H1 (cell line): ENCODE results near the gene LTBP1. TPM values are rescaled to one million over a fixed set of nuclear protein-coding genes. Genes with fewer than 3 reads are reported as not detected.

Experiments used
- CTCF ChIA-PET: fragments of 300-600 bp; sonication (Branson Sonifier 250); formaldehyde crosslinking; loops from one replicate; lab custom pipeline; 2021; ENCODE audit not compliant: partially characterized antibody; lab: Charles Lee
- POLR2A ChIA-PET: fragments of 300-600 bp; sonication (Branson Sonifier 250); formaldehyde crosslinking; loops from one replicate; lab custom pipeline; 2021; ENCODE audit warnings: inconsistent platforms; ENCODE audit not compliant: partially characterized antibody; lab: Charles Lee
- DNase-seq, 2 experiments: peaks; one replicate each; pipeline versions ENCODE4 v3.0.0 to v3.0.0-alpha.2; 2010 to 2022; ENCODE audit warnings: low spot score in 2 of 2, low read depth in 1 of 2, mixed read lengths in 1 of 2
- FAIRE-seq: peaks from 2 replicates; lab custom pipeline; 2011; peaks lifted over from hg19 to GRCh38; lab: Jason Lieb, UNC
- H2AFZ ChIP-seq: 2 replicates; pipeline ENCODE4 v1.8.1; 2012; ENCODE audit warnings: low read length, inconsistent platforms
- H2AK5ac ChIP-seq: 2 replicates; pipeline ENCODE4 v1.6.1; 2013; ENCODE audit warnings: low read depth, low read length
- H2BK120ac ChIP-seq: replicated peaks from 2 replicates; pipeline ENCODE3; 2013; ENCODE audit warnings: low read depth, low read length, inconsistent platforms
- H2BK12ac ChIP-seq: 2 replicates; pipeline ENCODE4 v1.6.1; 2013; ENCODE audit warnings: low read depth, low read length
- H2BK15ac ChIP-seq: 2 replicates; pipeline ENCODE4 v1.6.1; 2013; ENCODE audit warnings: low read length
- H2BK20ac ChIP-seq: 2 replicates; pipeline ENCODE4 v1.6.1; 2013; ENCODE audit warnings: low read length
- H2BK5ac ChIP-seq: 2 replicates; pipeline ENCODE4 v1.6.1; 2013; ENCODE audit warnings: low read depth, low read length
- H3K14ac ChIP-seq: 2 replicates; pipeline ENCODE4 v1.6.1; 2013; ENCODE audit warnings: inconsistent platforms; ENCODE audit not compliant: insufficient read length
- H3K18ac ChIP-seq: 2 replicates; pipeline ENCODE4 v1.6.1; 2013; ENCODE audit warnings: low read length; ENCODE audit errors: extremely low read depth
- H3K23ac ChIP-seq: 2 replicates; pipeline ENCODE4 v1.6.1; 2013; ENCODE audit warnings: inconsistent platforms; ENCODE audit not compliant: insufficient read length
- H3K23me2 ChIP-seq: 2 replicates; pipeline ENCODE4 v1.6.1; 2013; ENCODE audit warnings: low read depth, low read length
- H3K27ac ChIP-seq: 2 replicates; pipeline ENCODE4 v1.6.1; 2011; ENCODE audit warnings: low read depth, low read length, inconsistent platforms
- H3K27me3 ChIP-seq, 4 experiments: replicated peaks in 1 of 4; 1 replicate in 1 of 4; 2 replicates in 3 of 4; pipeline versions ENCODE4 v1.6.1 to v1.8.1; 2011 to 2013; ENCODE audit warnings: low read length in 3 of 4, mild to moderate bottlenecking in 3 of 4, inconsistent platforms in 2 of 4, mixed read lengths in 2 of 4, moderate library complexity in 1 of 4; ENCODE audit not compliant: control insufficient read depth in 3 of 4, insufficient read depth in 3 of 4; ENCODE audit errors: extremely low read depth in 1 of 4
- H3K36me3 ChIP-seq, 4 experiments: 2 replicates each; pipeline versions ENCODE4 v1.6.1 to v1.8.1; 2011 to 2013; ENCODE audit warnings: mild to moderate bottlenecking in 4 of 4, low read length in 3 of 4, moderate library complexity in 2 of 4, control low read depth in 1 of 4, inconsistent platforms in 1 of 4; ENCODE audit not compliant: insufficient read depth in 4 of 4, control insufficient read depth in 2 of 4
- H3K4ac ChIP-seq: replicated peaks from 2 replicates; pipeline ENCODE3; 2013; ENCODE audit warnings: low read length, low read depth, mixed read lengths, inconsistent platforms; ENCODE audit not compliant: insufficient read length
- H3K4me1 ChIP-seq, 4 experiments: replicated peaks in 1 of 4; 1 replicate in 1 of 4; 2 replicates in 3 of 4; pipeline versions ENCODE4 v1.6.1 to v1.8.1; 2011 to 2013; ENCODE audit warnings: low read length in 3 of 4, inconsistent platforms in 2 of 4, mixed read lengths in 1 of 4; ENCODE audit not compliant: insufficient read depth in 4 of 4, control insufficient read depth in 3 of 4
- H3K4me2 ChIP-seq, 2 experiments: 2 replicates each; pipeline versions ENCODE4 v1.6.1 to v1.8.1; 2011 to 2013; ENCODE audit warnings: low read depth in 2 of 2, low read length in 2 of 2, control low read depth in 1 of 2, inconsistent platforms in 1 of 2, mild to moderate bottlenecking in 1 of 2; ENCODE audit not compliant: insufficient read depth in 1 of 2
- H3K4me3 ChIP-seq, 4 experiments: fragments of 200-600, 300-600 bp in 1 of 4; sonication (generic), shearing (Covaris generic), sonication (Bioruptor Twin) in 1 of 4; 2 replicates each; pipeline versions ENCODE4 v1.5.1 to v1.8.1; 2011 to 2016; ENCODE audit warnings: low read length in 4 of 4, low read depth in 3 of 4, control low read depth in 2 of 4, inconsistent platforms in 2 of 4, mild to moderate bottlenecking in 2 of 4, mixed read lengths in 1 of 4, moderate library complexity in 1 of 4; ENCODE audit not compliant: insufficient read depth in 2 of 4; ENCODE audit errors: extremely low read depth in 1 of 4
- H3K56ac ChIP-seq: replicated peaks from 2 replicates; pipeline ENCODE3; 2013; ENCODE audit warnings: low read depth, mild to moderate bottlenecking, mixed read lengths, low read length, inconsistent platforms; ENCODE audit not compliant: insufficient read length
- H3K79me1 ChIP-seq: 2 replicates; pipeline ENCODE4 v1.6.1; 2013; ENCODE audit warnings: low read depth, low read length, control low read depth
- H3K79me2 ChIP-seq, 2 experiments: 2 replicates each; pipeline versions ENCODE4 v1.6.1 to v1.8.1; 2012 to 2013; ENCODE audit warnings: low read length in 2 of 2, mild to moderate bottlenecking in 2 of 2, inconsistent platforms in 1 of 2; ENCODE audit not compliant: insufficient read depth in 2 of 2, control insufficient read depth in 1 of 2
- H3K9ac ChIP-seq, 4 experiments: replicated peaks in 1 of 4; 1 replicate in 1 of 4; 2 replicates in 3 of 4; pipeline versions ENCODE4 v1.6.1 to v1.8.1; 2011 to 2013; ENCODE audit warnings: low read depth in 3 of 4, low read length in 3 of 4, control low read depth in 2 of 4, mild to moderate bottlenecking in 2 of 4, moderate library complexity in 2 of 4, inconsistent platforms in 1 of 4; ENCODE audit errors: extremely low read depth in 1 of 4
- H3K9me3 ChIP-seq, 2 experiments: 2 replicates each; pipeline versions ENCODE4 v1.6.1 to v1.8.1; 2012 to 2013; ENCODE audit warnings: mild to moderate bottlenecking in 2 of 2, moderate library complexity in 2 of 2, control low read depth in 1 of 2, inconsistent platforms in 1 of 2, low read depth in 1 of 2, low read length in 1 of 2, mixed read lengths in 1 of 2; ENCODE audit not compliant: insufficient read depth in 2 of 2
- H4K20me1 ChIP-seq, 2 experiments: replicated peaks in 1 of 2; 2 replicates each; pipeline versions ENCODE3 to v1.8.1; 2011 to 2013; ENCODE audit warnings: inconsistent platforms in 2 of 2, low read length in 2 of 2, mild to moderate bottlenecking in 1 of 2; ENCODE audit not compliant: insufficient read depth in 2 of 2, control insufficient read depth in 1 of 2
- H4K5ac ChIP-seq: 2 replicates; pipeline ENCODE4 v1.6.1; 2013; ENCODE audit warnings: low read length, low read depth, mixed read lengths, inconsistent platforms; ENCODE audit not compliant: insufficient read length
- H4K8ac ChIP-seq: 2 replicates; pipeline ENCODE4 v1.8.0; 2013; ENCODE audit warnings: mild to moderate bottlenecking, moderate library complexity, low read length, inconsistent platforms; ENCODE audit not compliant: insufficient read depth; ENCODE audit errors: extremely low read depth
- H4K91ac ChIP-seq: replicated peaks from 2 replicates; pipeline ENCODE3; 2013; ENCODE audit warnings: low read length, mixed read lengths, inconsistent platforms; ENCODE audit not compliant: insufficient read length
- EZH2 ChIP-seq: fragments of 200-600 bp; sonication (generic); IDR thresholded peaks from 2 replicates; pipeline ENCODE4 v1.7.1; 2012; ENCODE audit warnings: low read depth, mild to moderate bottlenecking, moderate library complexity, low read length, inconsistent platforms; ENCODE audit not compliant: severe bottlenecking
- GABPA ChIP-seq: IDR thresholded peaks from 2 replicates; pipeline ENCODE4 v1.6.1; 2011; ENCODE audit warnings: mild to moderate bottlenecking, low read length, moderate library complexity, borderline replicate concordance; ENCODE audit not compliant: insufficient read depth
- RFX5 ChIP-seq: IDR thresholded peaks from 2 replicates; pipeline ENCODE4 v1.6.1; 2011; ENCODE audit warnings: low read depth, low read length, improper control_type of control experiment, borderline replicate concordance
- SIN3A ChIP-seq, 2 experiments: IDR thresholded peaks in 1 of 2; conservative IDR thresholded peaks in 1 of 2; 2 replicates each; pipeline ENCODE4 v1.6.1; 2011 to 2012; ENCODE audit warnings: low read length in 2 of 2, improper control_type of control experiment in 1 of 2, low read depth in 1 of 2, mild to moderate bottlenecking in 1 of 2
- WGBS, 2 experiments: shearing (Covaris generic) in 1 of 2; methylation state at CpG; one replicate each; pipeline versions ENCODE4 v1.1.6 to v1.1.7; 2013 to 2015; ENCODE audit warnings: low lambda C conversion rate in 2 of 2, mixed read lengths in 2 of 2, inconsistent platforms in 1 of 2, low coverage in 1 of 2, missing lambda C conversion rate in 1 of 2; ENCODE audit not compliant: insufficient replicate concordance in 2 of 2, insufficient coverage in 1 of 2, insufficient read length in 1 of 2; ENCODE audit errors: extremely low coverage in 1 of 2, missing lambda C conversion rate in 1 of 2; 5-methylcytosine and 5-hydroxymethylcytosine counted together
- polyA plus RNA-seq, 7 experiments: library from polyadenylated mRNA; depleted of rRNA in 3 of 7; stranded (reverse) in 5 of 7; unstranded in 2 of 7; fragments of >200 nt in 5 of 7; fragments of 200-250 nt in 2 of 7; gene quantifications; 1 replicate in 5 of 7; 2 replicates in 1 of 7; 4 replicates in 1 of 7; pipeline versions ENCODE4 v1.2.1 to v1.2.3, GENCODE V29; 2011 to 2013; ENCODE audit warnings: missing spikeins in 2 of 7, mixed read lengths in 2 of 7
- total RNA-seq: library from RNA; stranded (reverse); fragmentation: NEBNext Ultra II Directional; extraction: Animal tissue kit (Norgen Biotek cat#: 25700); gene quantifications from 2 replicates; pipeline ENCODE4 v1.2.1, GENCODE V29; 2021
- TF ChIP-seq, protein P1 (sequence below): IDR thresholded peaks from 2 replicates; pipeline ENCODE4 v1.6.1; 2012; ENCODE audit warnings: inconsistent platforms

LTBP1 gene
- total and polyA plus RNA-seq, 2 of the 8 experiments (the other 6 are each of a cell fraction or from before 2014, with no cell fraction given), result 15.4 to 24.7 TPM

DNA sequence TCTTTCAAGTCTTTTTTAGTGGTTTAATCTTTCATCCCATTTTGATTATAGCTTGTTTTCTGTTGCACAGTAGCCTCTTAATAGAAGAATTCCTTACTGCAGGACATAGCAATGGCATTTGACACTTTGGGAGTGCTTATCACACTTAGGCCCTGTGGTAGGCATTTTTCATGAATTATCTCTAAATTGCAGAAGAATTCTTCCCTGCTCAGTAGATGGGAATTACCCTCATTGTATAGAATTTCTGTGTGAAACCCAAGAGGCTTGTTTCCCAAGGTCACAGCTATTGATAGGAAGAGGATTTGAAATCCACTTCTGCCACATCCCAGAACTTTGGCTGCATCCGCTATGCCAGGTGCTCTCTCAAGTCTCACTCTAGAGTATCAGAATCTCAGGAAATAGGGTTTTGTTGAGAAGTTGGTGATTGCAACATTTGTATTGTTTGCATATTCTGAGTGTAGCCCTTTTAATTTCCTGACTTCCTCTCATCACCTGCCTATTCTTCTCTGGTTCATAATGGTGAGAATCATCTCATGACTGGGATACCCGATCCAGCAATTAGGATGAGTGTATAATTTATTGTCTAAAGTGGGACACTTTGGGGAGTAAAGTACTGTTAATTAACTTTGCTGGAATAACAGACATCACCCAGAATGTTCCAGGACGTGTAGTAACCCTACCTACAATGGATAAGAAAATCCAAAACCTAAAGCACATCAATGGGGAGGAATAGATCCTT, 274.5 kb downstream of the LTBP1 start:
- no peak overlapping the region for H4K8ac ChIP-seq
- no peak for DNase-seq
- FAIRE-seq, result no peak
- no peak overlapping the region for H2BK12ac ChIP-seq
- no peak overlapping the region for H4K5ac ChIP-seq
- CTCF ChIA-PET, result no interaction called here
- 85% methylated on average over 3 of the region's 3 CpGs; no CpG with 5 or more reads in 1 of the 2 experiments for WGBS, 2 experiments
- H3K56ac ChIP-seq, result no peak overlapping the region
- H3K23ac ChIP-seq, result no peak overlapping the region
- no peak overlapping the region for H2AFZ ChIP-seq
- no peak overlapping the region for H2AK5ac ChIP-seq
- H2BK5ac ChIP-seq, result no peak overlapping the region
- no peak overlapping the region for H2BK120ac ChIP-seq
- H3K14ac ChIP-seq, result no peak overlapping the region
- no peak overlapping the region for H3K4me2 ChIP-seq
- H3K23me2 ChIP-seq, result no peaks in the 10 kb centered on the region
- H2BK15ac ChIP-seq, result no peak overlapping the region
- H3K4me1 ChIP-seq, result peaks cover 0 to 2% (median 0%) of the 10 kb centered on the region in 4 experiments; a peak in 2 of 7 replicates
- H4K20me1 ChIP-seq, result no peaks in the 10 kb centered on the region
- H2BK20ac ChIP-seq, result no peak overlapping the region
- no peaks in the 10 kb centered on the region for H3K9me3 ChIP-seq
- POLR2A ChIA-PET, result no interaction called here
- H3K27me3 ChIP-seq, result no peaks in the 10 kb centered on the region
- H3K9ac ChIP-seq, result no peak overlapping the region
- H4K91ac ChIP-seq, result no peak overlapping the region
- no peak overlapping the region for H3K27ac ChIP-seq
- H3K36me3 ChIP-seq, result no peaks in the 10 kb centered on the region
- no peak overlapping the region for H3K18ac ChIP-seq
- no peaks in the 10 kb centered on the region for H3K79me2 ChIP-seq
- no peaks in the 10 kb centered on the region for H3K79me1 ChIP-seq
- H3K4ac ChIP-seq, result no peak overlapping the region
- H3K4me3 ChIP-seq, result no peak overlapping the region
- TF ChIP-seq SIN3A (conservative IDR thresholded peaks at IDR 0.05 in 1 of 2, IDR thresholded peaks at IDR 0.05 in 1 of 2; ENCODE audit: low read depth in 1 of 2, low read length in 2 of 2) (no peak), EZH2 (no peak), GABPA (no peak), RFX5 (no peak)
- TF ChIP-seq, protein P1, sequence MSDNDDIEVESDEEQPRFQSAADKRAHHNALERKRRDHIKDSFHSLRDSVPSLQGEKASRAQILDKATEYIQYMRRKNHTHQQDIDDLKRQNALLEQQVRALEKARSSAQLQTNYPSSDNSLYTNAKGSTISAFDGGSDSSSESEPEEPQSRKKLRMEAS, result no peak
